GM18519 (cell line): ENCODE data around the gene CYSRT1.

Experiments
- ATAC-seq: cut with Tn5 transposase; IDR thresholded peaks from one replicate; pipeline ENCODE4 v1.9.1; 2021; ENCODE audit warnings: mild to moderate bottlenecking, moderate library complexity; ENCODE audit not compliant: unreplicated experiment, low FRiP score

CYSRT1 gene

GRCh38 chr9:137223078-137223970, 1.6 kb upstream of the CYSRT1 start:
- ATAC-seq, result peak; percentile 45

GRCh38 chr9:137225699-137226331, 841 bp downstream of the CYSRT1 start:
- no peak for ATAC-seq

- ATAC-seq, result no peak
Measured at GRCh38 chr9:137226338-137227053, 1.5 kb downstream of the CYSRT1 start.

- ATAC-seq, result no peak
Measured at GRCh38 chr9:137227054-137227852, 2.3 kb downstream of the CYSRT1 start, which contains the start of gene RNF224. RNF224 (plus strand) TSS chr9:137227502; CDS start chr9:137228336, 834 bp downstream.

- ATAC-seq, result no peak
Measured at GRCh38 chr9:137227853-137228505, 3.0 kb downstream of the CYSRT1 start.

- ATAC-seq, result no peak
Measured at GRCh38 chr9:137228506-137228967, 3.6 kb downstream of the CYSRT1 start.

GRCh38 chr9:137228968-137229896, 4.3 kb downstream of the CYSRT1 start:
- no peak for ATAC-seq

GRCh38 chr9:137229903-137230704, 5.1 kb downstream of the CYSRT1 start:
- ATAC-seq, result no peak

- ATAC-seq, result no peak
Measured at GRCh38 chr9:137230705-137231371, 5.9 kb downstream of the CYSRT1 start, which contains the start of gene SLC34A3. SLC34A3 (plus strand) TSS chr9:137230901; CDS start chr9:137231703, 802 bp downstream.

GRCh38 chr9:137231372-137232039, 6.5 kb downstream of the CYSRT1 start:
- ATAC-seq, result no peak

- no peak for ATAC-seq
Measured at GRCh38 chr9:137232101-137232500, 7.1 kb downstream of the CYSRT1 start.

- ATAC-seq, result no peak
Measured at GRCh38 chr9:137232510-137232909, 7.5 kb downstream of the CYSRT1 start.

GRCh38 chr9:137233143-137233980, 8.4 kb downstream of the CYSRT1 start:
- no peak for ATAC-seq

GRCh38 chr9:137234055-137234697, 9.2 kb downstream of the CYSRT1 start:
- ATAC-seq, result no peak

- ATAC-seq, result no peak
Measured at GRCh38 chr9:137234758-137235423, 9.9 kb downstream of the CYSRT1 start.
